Neural progenitor cell (in vitro differentiated cells): ENCODE data around the gene CNOT1. TPM values are rescaled to one million over a fixed set of nuclear protein-coding genes. Genes with fewer than 3 reads are reported as not detected.

Experiments used
- DNase-seq: peaks from one replicate; pipeline ENCODE4 v3.0.0-alpha.2; 2016; ENCODE audit warnings: low spot score
- H2AFZ ChIP-seq: fragments of 200-600 bp; sonication (generic); replicated peaks from 2 replicates; pipeline ENCODE4 v1.6.1; 2016; ENCODE audit warnings: antibody characterized with exemption
- H3F3A ChIP-seq: fragments of 200-600 bp; sonication (generic); 2 replicates; pipeline ENCODE4 v1.6.1; 2016; ENCODE audit warnings: antibody characterized with exemption, low read depth
- H3K27ac ChIP-seq: fragments of 200-600 bp; sonication (generic); 2 replicates; pipeline ENCODE4 v1.5.1; 2016; ENCODE audit warnings: mild to moderate bottlenecking
- H3K27me3 ChIP-seq: fragments of 200-600 bp; sonication (generic); 2 replicates; pipeline ENCODE4 v1.6.1; 2016; ENCODE audit warnings: mild to moderate bottlenecking, moderate library complexity
- H3K36me3 ChIP-seq: fragments of 200-600 bp; sonication (generic); 2 replicates; pipeline ENCODE4 v1.5.1; 2016
- H3K4me1 ChIP-seq: fragments of 200-600 bp; sonication (generic); 2 replicates; pipeline ENCODE4 v1.6.1; 2016; ENCODE audit warnings: mixed run types
- H3K4me2 ChIP-seq: fragments of 200-600 bp; sonication (generic); 2 replicates; pipeline ENCODE4 v1.6.1; 2016
- H3K4me3 ChIP-seq: fragments of 200-600 bp; sonication (generic); 2 replicates; pipeline ENCODE4 v1.5.1; 2016
- H3K79me2 ChIP-seq: fragments of 200-600 bp; sonication (generic); 2 replicates; pipeline ENCODE4 v1.6.1; 2016; ENCODE audit warnings: low read depth
- H3K9ac ChIP-seq: fragments of 200-600 bp; sonication (generic); 2 replicates; pipeline ENCODE4 v1.6.1; 2016
- H3K9me3 ChIP-seq: fragments of 200-600 bp; sonication (generic); 2 replicates; pipeline ENCODE4 v1.5.1; 2016; ENCODE audit warnings: low read depth
- H4K20me1 ChIP-seq: fragments of 200-600 bp; sonication (generic); 2 replicates; pipeline ENCODE4 v1.6.1; 2016; ENCODE audit warnings: low read depth
- H3K27ac Mint-ChIP-seq: 3 replicates; pipeline ENCODE4 v1.8.0; 2021; ENCODE audit warnings: mixed read lengths
- H3K27me3 Mint-ChIP-seq: 2 replicates; pipeline ENCODE4 v1.8.0; 2022; ENCODE audit warnings: low read depth, mild to moderate bottlenecking, inconsistent platforms, moderate library complexity, mixed read lengths; ENCODE audit not compliant: insufficient read depth
- H3K36me3 Mint-ChIP-seq: 3 replicates; pipeline ENCODE4 v1.8.0; 2021; ENCODE audit warnings: mixed read lengths
- H3K4me1 Mint-ChIP-seq: 3 replicates; pipeline ENCODE4 v1.8.0; 2021; ENCODE audit warnings: mixed read lengths
- H3K4me3 Mint-ChIP-seq: 3 replicates; pipeline ENCODE4 v1.8.0; 2021; ENCODE audit warnings: mild to moderate bottlenecking, moderate library complexity, mixed read lengths
- H3K9me3 Mint-ChIP-seq: 3 replicates; pipeline ENCODE4 v1.8.0; 2020; ENCODE audit warnings: mixed read lengths
- EZH2 ChIP-seq: fragments of 200-600 bp; sonication (generic); IDR thresholded peaks from 2 replicates; pipeline ENCODE4 v1.6.1; 2017; ENCODE audit warnings: antibody characterized with exemption, mild to moderate bottlenecking, moderate library complexity
- EZH2phosphoT487 ChIP-seq: fragments of 200-600 bp; sonication (generic); IDR thresholded peaks from 2 replicates; pipeline ENCODE4 v1.6.1; 2017; ENCODE audit warnings: antibody characterized with exemption
- total RNA-seq: library from RNA; depleted of rRNA; stranded (reverse); fragments of >200 nt; gene quantifications from 2 replicates; pipeline ENCODE4 v1.2.3, GENCODE V29; 2015; ENCODE audit warnings: low replicate concordance
- TF ChIP-seq, protein P1 (sequence below): fragments of 200-600 bp; sonication (generic); IDR thresholded peaks from 2 replicates; pipeline ENCODE4 v1.5.1; 2017; ENCODE audit warnings: antibody characterized with exemption, mild to moderate bottlenecking

CNOT1 gene
- total RNA-seq, 1 donor from 2014 or later: 241 TPM

DNA sequence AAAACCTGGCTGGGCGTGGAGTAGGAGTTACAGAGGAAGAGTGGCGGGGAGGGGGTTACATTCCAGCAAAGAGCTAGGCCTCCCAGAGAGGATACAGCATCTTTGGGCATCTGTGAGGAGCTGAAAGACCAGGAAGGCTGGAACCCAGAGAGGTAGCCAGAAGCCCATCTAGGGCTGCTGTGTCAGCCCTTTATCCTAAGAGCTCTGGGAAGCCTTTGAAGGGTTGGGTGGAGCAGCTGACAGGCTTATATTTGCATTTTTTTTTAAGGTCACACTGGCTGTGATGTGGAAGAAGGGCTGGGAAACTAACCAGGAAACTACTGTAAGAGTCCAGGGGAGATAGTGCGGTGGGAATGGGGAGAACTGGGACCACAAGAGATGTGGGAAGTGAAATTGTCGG is 6.8 kb upstream of the CNOT1 start:
- Mint-ChIP-seq H3K27ac (no peak overlapping the region), H3K27me3 (no peaks in the 10 kb centered on the region), H3K4me3 (no peak overlapping the region), H3K4me1 (no peaks in the 10 kb centered on the region), H3K9me3 (no peaks in the 10 kb centered on the region), H3K36me3 (no peaks in the 10 kb centered on the region)
- no peak for TF ChIP-seq EZH2phosphoT487
- TF ChIP-seq EZH2: no peak
- TF ChIP-seq, protein P1, sequence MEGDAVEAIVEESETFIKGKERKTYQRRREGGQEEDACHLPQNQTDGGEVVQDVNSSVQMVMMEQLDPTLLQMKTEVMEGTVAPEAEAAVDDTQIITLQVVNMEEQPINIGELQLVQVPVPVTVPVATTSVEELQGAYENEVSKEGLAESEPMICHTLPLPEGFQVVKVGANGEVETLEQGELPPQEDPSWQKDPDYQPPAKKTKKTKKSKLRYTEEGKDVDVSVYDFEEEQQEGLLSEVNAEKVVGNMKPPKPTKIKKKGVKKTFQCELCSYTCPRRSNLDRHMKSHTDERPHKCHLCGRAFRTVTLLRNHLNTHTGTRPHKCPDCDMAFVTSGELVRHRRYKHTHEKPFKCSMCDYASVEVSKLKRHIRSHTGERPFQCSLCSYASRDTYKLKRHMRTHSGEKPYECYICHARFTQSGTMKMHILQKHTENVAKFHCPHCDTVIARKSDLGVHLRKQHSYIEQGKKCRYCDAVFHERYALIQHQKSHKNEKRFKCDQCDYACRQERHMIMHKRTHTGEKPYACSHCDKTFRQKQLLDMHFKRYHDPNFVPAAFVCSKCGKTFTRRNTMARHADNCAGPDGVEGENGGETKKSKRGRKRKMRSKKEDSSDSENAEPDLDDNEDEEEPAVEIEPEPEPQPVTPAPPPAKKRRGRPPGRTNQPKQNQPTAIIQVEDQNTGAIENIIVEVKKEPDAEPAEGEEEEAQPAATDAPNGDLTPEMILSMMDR: no peak
- Histone ChIP-seq H3K4me3 (no peak overlapping the region), H3K4me2 (no peak overlapping the region), H3K27me3 (no peaks in the 10 kb centered on the region), H4K20me1 (no peaks in the 10 kb centered on the region), H2AFZ (no peak overlapping the region), H3K36me3 (no peaks in the 10 kb centered on the region), H3K9me3 (no peaks in the 10 kb centered on the region), H3K27ac (no peak overlapping the region), H3K9ac (no peak overlapping the region), H3K79me2 (no peaks in the 10 kb centered on the region), H3F3A (no peaks in the 10 kb centered on the region), H3K4me1 (no peaks in the 10 kb centered on the region)
- no peak for DNase-seq

DNA sequence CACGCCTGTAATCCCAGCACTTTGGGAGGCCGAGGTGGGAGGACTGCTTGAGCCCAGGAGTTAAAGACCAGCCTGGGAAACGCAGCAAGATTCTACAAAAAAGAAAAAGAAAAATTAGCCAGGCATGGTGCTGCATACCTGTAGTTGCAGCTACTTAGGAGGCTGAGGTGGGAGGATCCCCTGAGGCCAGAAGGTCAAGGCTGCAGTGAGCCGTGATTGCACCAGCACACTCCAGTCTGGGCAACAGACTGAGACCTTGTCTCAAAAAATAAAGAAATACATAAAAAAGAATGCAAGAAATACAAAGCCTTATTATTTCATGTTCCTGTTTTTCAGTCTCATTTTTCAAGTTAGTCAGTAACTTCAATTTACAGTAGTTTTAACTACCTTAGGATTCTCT is 5.9 kb upstream of the CNOT1 start:
- H4K20me1 ChIP-seq: no peaks in the 10 kb centered on the region
- Mint-ChIP-seq H3K4me3 (no peak overlapping the region), H3K9me3 (no peaks in the 10 kb centered on the region), H3K27ac (no peak overlapping the region), H3K27me3 (peaks cover under 1% of the 10 kb centered on the region), H3K4me1 (peaks cover 2% of the 10 kb centered on the region), H3K36me3 (no peaks in the 10 kb centered on the region)
- no peak overlapping the region for H3K27ac ChIP-seq
- TF ChIP-seq, protein P1: no peak
- TF ChIP-seq EZH2phosphoT487 (no peak), EZH2 (no peak)
- H3K4me2 ChIP-seq: no peak overlapping the region
- no peaks in the 10 kb centered on the region for H3F3A ChIP-seq
- H3K9me3 ChIP-seq: no peaks in the 10 kb centered on the region
- no peak overlapping the region for H2AFZ ChIP-seq
- DNase-seq: no peak
- no peaks in the 10 kb centered on the region for H3K36me3 ChIP-seq
- no peaks in the 10 kb centered on the region for H3K4me1 ChIP-seq
- no peak overlapping the region for H3K9ac ChIP-seq
- H3K27me3 ChIP-seq: no peaks in the 10 kb centered on the region
- no peaks in the 10 kb centered on the region for H3K79me2 ChIP-seq
- H3K4me3 ChIP-seq: no peak overlapping the region

DNA sequence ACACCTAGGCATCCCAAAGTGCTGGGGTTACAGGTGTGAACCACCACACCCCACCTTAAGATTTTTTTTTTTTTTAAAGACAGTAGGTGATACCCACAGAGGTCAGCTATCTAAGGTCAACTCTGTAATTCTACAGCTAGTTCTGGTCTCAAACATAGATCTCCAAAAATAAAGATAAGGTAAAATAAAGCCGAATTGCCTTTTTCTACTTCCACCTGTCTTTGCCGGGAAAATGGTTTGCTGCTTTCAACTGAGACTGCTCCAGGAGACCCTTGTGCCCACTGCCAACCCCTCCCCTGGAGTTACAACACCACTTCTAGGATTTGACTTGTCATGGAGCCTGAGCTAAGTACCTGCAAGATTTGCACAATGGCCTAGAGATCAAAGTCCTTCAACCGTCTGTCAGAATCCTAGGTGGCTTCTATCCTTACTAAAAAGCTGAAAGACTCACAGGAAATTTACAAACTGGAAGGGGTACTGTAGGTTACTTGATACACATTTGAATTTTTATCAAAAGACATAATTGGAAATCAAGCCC is 4.7 kb upstream of the CNOT1 start:
- Histone ChIP-seq H3K36me3 (no peaks in the 10 kb centered on the region), H3K9me3 (no peaks in the 10 kb centered on the region), H3K4me3 (no peak overlapping the region), H3K4me1 (no peaks in the 10 kb centered on the region), H3K9ac (no peak overlapping the region), H3K27ac (no peak overlapping the region), H2AFZ (no peak overlapping the region), H3F3A (no peaks in the 10 kb centered on the region), H3K4me2 (no peak overlapping the region), H3K79me2 (peaks cover 3% of the 10 kb centered on the region), H4K20me1 (no peaks in the 10 kb centered on the region), H3K27me3 (no peaks in the 10 kb centered on the region)
- TF ChIP-seq, protein P1: no peak
- no peak for TF ChIP-seq EZH2phosphoT487
- TF ChIP-seq EZH2: no peak
- peaks cover 9% of the 10 kb centered on the region for H3K27me3 Mint-ChIP-seq
- peaks cover 3% of the 10 kb centered on the region for H3K36me3 Mint-ChIP-seq
- H3K9me3 Mint-ChIP-seq: no peaks in the 10 kb centered on the region
- no peak overlapping the region for H3K4me3 Mint-ChIP-seq
- no peak for DNase-seq
- H3K27ac Mint-ChIP-seq: no peak overlapping the region
- peaks cover 3% of the 10 kb centered on the region for H3K4me1 Mint-ChIP-seq
